MCF 10A (cell line): Measurements from ENCODE around the gene SEC24A. TPM values are rescaled to one million over a fixed set of nuclear protein-coding genes. Genes with fewer than 3 reads are reported as not detected.

Experiments used
- BruUV-seq: library from RNA; stranded (reverse); fragments of 400-500 nt; replicated peaks from 2 replicates; lab custom pipeline; 2021; lab: Mats Ljungman, UMichigan
- CTCF ChIA-PET: fragments of 300-600 bp; sonication (Branson Sonifier 250); formaldehyde crosslinking; extraction: SDS; loops from one replicate; lab custom pipeline; 2021; ENCODE audit warnings: antibody characterized with exemption, inconsistent platforms; lab: Yijun Ruan, JAX
- POLR2A ChIA-PET: fragments of 300-600, 350-650 bp; sonication (Branson Sonifier 250); formaldehyde crosslinking; extraction: SDS; loops from one replicate; lab custom pipeline; 2020; ENCODE audit warnings: antibody characterized with exemption, inconsistent platforms; lab: Yijun Ruan, JAX
- DNase-seq: peaks from one replicate; pipeline ENCODE4 v3.0.0-alpha.2; 2018; ENCODE audit not compliant: unreplicated experiment
- H3K27ac Mint-ChIP-seq: one replicate; pipeline ENCODE4 v1.8.0; 2022; ENCODE audit warnings: mild to moderate bottlenecking, low read depth, mixed read lengths; ENCODE audit not compliant: unreplicated experiment
- H3K27me3 Mint-ChIP-seq: one replicate; pipeline ENCODE4 v1.8.0; 2022; ENCODE audit warnings: mixed read lengths; ENCODE audit not compliant: insufficient read depth, unreplicated experiment
- H3K36me3 Mint-ChIP-seq: one replicate; pipeline ENCODE4 v1.8.0; 2022; ENCODE audit warnings: mild to moderate bottlenecking, moderate library complexity, mixed read lengths; ENCODE audit not compliant: insufficient read depth, unreplicated experiment
- H3K4me1 Mint-ChIP-seq: one replicate; pipeline ENCODE4 v1.8.0; 2022; ENCODE audit warnings: mixed read lengths; ENCODE audit not compliant: insufficient read depth, unreplicated experiment
- H3K4me3 Mint-ChIP-seq: one replicate; pipeline ENCODE4 v1.8.0; 2022; ENCODE audit warnings: mild to moderate bottlenecking, moderate library complexity, mixed read lengths; ENCODE audit not compliant: unreplicated experiment
- H3K9me3 Mint-ChIP-seq: one replicate; pipeline ENCODE4 v1.8.0; 2022; ENCODE audit warnings: mixed read lengths; ENCODE audit not compliant: unreplicated experiment
- CTCF ChIP-seq: fragments of 200-600 bp; IDR thresholded peaks from one replicate; pipeline ENCODE4 v1.8.0; 2022; ENCODE audit warnings: antibody characterized with exemption, mild to moderate bottlenecking; ENCODE audit not compliant: unreplicated experiment
- intact Hi-C: fragments of 100-400 bp; cut with micrococcal nuclease; formaldehyde crosslinking; loops from 2 replicates; pipeline ENCODE4 v1.14.1; 2022
- total RNA-seq: library from RNA; stranded (reverse); gene quantifications from 2 replicates; pipeline ENCODE4 v1.2.3, GENCODE V29; 2022

The SEC24A gene
- total RNA-seq, 1 experiment from 2014 or later: 41.4 TPM

GRCh38 chr5:134637116-134637721 lies 11.4 kb upstream of the SEC24A start:
- Mint-ChIP-seq H3K27me3 (no peaks in the 10 kb centered on the region), H3K4me1 (no peaks in the 10 kb centered on the region), H3K9me3 (no peaks in the 10 kb centered on the region), H3K27ac (no peak overlapping the region), H3K4me3 (no peak overlapping the region), H3K36me3 (peaks cover 6% of the 10 kb centered on the region)
- TF ChIP-seq CTCF: no peak
- POLR2A ChIA-PET: interaction anchor here (0.7 to 9.6 kb wide), 3 partner anchors 10 to 27 kb away, joined by 3 to 142 read pairs (median 3); partner anchors contain the start of gene SEC24A
- intact Hi-C loops: no loop called here
- no TSS peak for BruUV-seq
- no peak for DNase-seq
- CTCF ChIA-PET: interaction anchor here (1.0 kb wide), 1 partner anchor 9 kb away, joined by 4 read pairs; no protein-coding TSS in a partner anchor

- no peak for TF ChIP-seq CTCF
- Mint-ChIP-seq H3K27ac (no peak overlapping the region), H3K27me3 (no peaks in the 10 kb centered on the region), H3K4me1 (no peaks in the 10 kb centered on the region), H3K36me3 (no peaks in the 10 kb centered on the region), H3K4me3 (no peak overlapping the region), H3K9me3 (no peaks in the 10 kb centered on the region)
- POLR2A ChIA-PET: interaction anchor here (0.5 to 9.6 kb wide), 3 partner anchors 8 to 678 kb away, joined by 3 to 142 read pairs (median 4); partner anchors contain the start of gene SEC24A
- BruUV-seq: no TSS peak
- no peak for DNase-seq
- CTCF ChIA-PET: interaction anchor here (0.6 to 0.9 kb wide), 2 partner anchors 19 to 247 kb away, joined by 3 read pairs; no protein-coding TSS in a partner anchor
- intact Hi-C loops: no loop called here
Measured at GRCh38 chr5:134638760-134639201, 9.8 kb upstream of the SEC24A start.

GRCh38 chr5:134642931-134643530 lies 5.6 kb upstream of the SEC24A start:
- no peak for TF ChIP-seq CTCF
- no TSS peak for BruUV-seq
- intact Hi-C loops: no loop called here
- H3K4me3 Mint-ChIP-seq: no peak overlapping the region
- peaks cover 14% of the 10 kb centered on the region for H3K36me3 Mint-ChIP-seq
- H3K27me3 Mint-ChIP-seq: no peaks in the 10 kb centered on the region
- no peak for DNase-seq
- no peak overlapping the region for H3K27ac Mint-ChIP-seq
- H3K4me1 Mint-ChIP-seq: peaks cover 1% of the 10 kb centered on the region
- H3K9me3 Mint-ChIP-seq: no peaks in the 10 kb centered on the region
- CTCF ChIA-PET: interaction anchor here (0.6 to 1.6 kb wide), 4 partner anchors 11 to 216 kb away, joined by 3 to 6 read pairs (median 3); partner anchors contain the start of gene SAR1B
- POLR2A ChIA-PET: interaction anchor here (0.7 kb wide), 1 partner anchor 20 kb away, joined by 3 read pairs; no protein-coding TSS in a partner anchor
